Measurements from ENCODE around the gene BCR.

Gene BCR

GRCh38 chr22:23225724-23226496 lies 45.6 kb downstream of the BCR start:
- Histone ChIP-seq H3K4me1 (ENCODE audit: control insufficient read depth, insufficient read depth, low read length) (peaks cover 35% of the 10 kb centered on the region), H3K27ac (ENCODE audit: low read length) (peak overlapping the region; percentile 49), H3K9me3 (ENCODE audit: control insufficient read depth in 2 of 2, low read length in 2 of 2) (peaks cover 2 to 18% of the 10 kb centered on the region in 2 donors), H3K36me3 (ENCODE audit: control insufficient read depth in 2 of 2, insufficient read depth in 2 of 2, low read length in 2 of 2) (peaks cover 0 to 2% of the 10 kb centered on the region in 2 donors), H3K9ac (ENCODE audit: low read length in 2 of 2) (peak overlapping the region in 1 of 2 donors; percentile 21), H3K4me3 (ENCODE audit: low read length in 2 of 2) (peak overlapping the region in 1 of 2 donors; percentile 29), H3K27me3 (ENCODE audit: control insufficient read depth in 1 of 2, insufficient read depth in 2 of 2, low read length in 2 of 2) (no peaks in the 10 kb centered on the region)

- H3K36me3 ChIP-seq (ENCODE audit: control insufficient read depth in 2 of 2, insufficient read depth in 2 of 2, low read length in 2 of 2): peaks cover 0 to 2% of the 10 kb centered on the region in 2 donors
- no peaks in the 10 kb centered on the region for H3K27me3 ChIP-seq (ENCODE audit: control insufficient read depth in 1 of 2, insufficient read depth in 2 of 2, low read length in 2 of 2)
- H3K9ac ChIP-seq (ENCODE audit: low read length in 2 of 2): no peak overlapping the region
- peaks cover 32% of the 10 kb centered on the region for H3K4me1 ChIP-seq (ENCODE audit: control insufficient read depth, insufficient read depth, low read length)
- peaks cover 2 to 18% of the 10 kb centered on the region in 2 donors for H3K9me3 ChIP-seq (ENCODE audit: control insufficient read depth in 2 of 2, low read length in 2 of 2)
- H3K4me3 ChIP-seq (ENCODE audit: low read length in 2 of 2): no peak overlapping the region
- H3K27ac ChIP-seq (ENCODE audit: low read length): peak overlapping the region; percentile 49
Observed at GRCh38 chr22:23226497-23226850, 46.2 kb downstream of the BCR start.

GRCh38 chr22:23227380-23227779 lies 47.1 kb downstream of the BCR start:
- peaks cover 40% of the 10 kb centered on the region for H3K4me1 ChIP-seq (ENCODE audit: control insufficient read depth, insufficient read depth, low read length)
- no peaks in the 10 kb centered on the region for H3K27me3 ChIP-seq (ENCODE audit: control insufficient read depth in 1 of 2, insufficient read depth in 2 of 2, low read length in 2 of 2)
- no peak overlapping the region for H3K27ac ChIP-seq (ENCODE audit: low read length)
- peaks cover 2 to 18% of the 10 kb centered on the region in 2 donors for H3K9me3 ChIP-seq (ENCODE audit: control insufficient read depth in 2 of 2, low read length in 2 of 2)
- H3K4me3 ChIP-seq (ENCODE audit: low read length in 2 of 2): no peak overlapping the region
- no peak overlapping the region for H3K9ac ChIP-seq (ENCODE audit: low read length in 2 of 2)
- peaks cover 0 to 2% of the 10 kb centered on the region in 2 donors for H3K36me3 ChIP-seq (ENCODE audit: control insufficient read depth in 2 of 2, insufficient read depth in 2 of 2, low read length in 2 of 2)

- peaks cover 0 to 2% of the 10 kb centered on the region in 2 donors for H3K36me3 ChIP-seq (ENCODE audit: control insufficient read depth in 2 of 2, insufficient read depth in 2 of 2, low read length in 2 of 2)
- peaks cover 2 to 18% of the 10 kb centered on the region in 2 donors for H3K9me3 ChIP-seq (ENCODE audit: control insufficient read depth in 2 of 2, low read length in 2 of 2)
- no peak overlapping the region for H3K27ac ChIP-seq (ENCODE audit: low read length)
- H3K9ac ChIP-seq (ENCODE audit: low read length in 2 of 2): no peak overlapping the region
- H3K27me3 ChIP-seq (ENCODE audit: control insufficient read depth in 1 of 2, insufficient read depth in 2 of 2, low read length in 2 of 2): no peaks in the 10 kb centered on the region
- peaks cover 40% of the 10 kb centered on the region for H3K4me1 ChIP-seq (ENCODE audit: control insufficient read depth, insufficient read depth, low read length)
- H3K4me3 ChIP-seq (ENCODE audit: low read length in 2 of 2): no peak overlapping the region
Observed at GRCh38 chr22:23228503-23228902, 48.2 kb downstream of the BCR start.

GRCh38 chr22:23229646-23230045 lies 49.3 kb downstream of the BCR start:
- no peaks in the 10 kb centered on the region for H3K27me3 ChIP-seq (ENCODE audit: control insufficient read depth in 1 of 2, insufficient read depth in 2 of 2, low read length in 2 of 2)
- peaks cover 0 to 2% of the 10 kb centered on the region in 2 donors for H3K36me3 ChIP-seq (ENCODE audit: control insufficient read depth in 2 of 2, insufficient read depth in 2 of 2, low read length in 2 of 2)
- peaks cover 51% of the 10 kb centered on the region for H3K4me1 ChIP-seq (ENCODE audit: control insufficient read depth, insufficient read depth, low read length)
- no peak overlapping the region for H3K4me3 ChIP-seq (ENCODE audit: low read length in 2 of 2)
- H3K9ac ChIP-seq (ENCODE audit: low read length in 2 of 2): no peak overlapping the region
- no peak overlapping the region for H3K27ac ChIP-seq (ENCODE audit: low read length)
- peaks cover 2 to 18% of the 10 kb centered on the region in 2 donors for H3K9me3 ChIP-seq (ENCODE audit: control insufficient read depth in 2 of 2, low read length in 2 of 2)

- Histone ChIP-seq H3K27me3 (ENCODE audit: control insufficient read depth in 1 of 2, insufficient read depth in 2 of 2, low read length in 2 of 2) (no peaks in the 10 kb centered on the region), H3K36me3 (ENCODE audit: control insufficient read depth in 2 of 2, insufficient read depth in 2 of 2, low read length in 2 of 2) (peaks cover 0 to 2% of the 10 kb centered on the region in 2 donors), H3K4me3 (ENCODE audit: low read length in 2 of 2) (no peak overlapping the region), H3K27ac (ENCODE audit: low read length) (no peak overlapping the region), H3K4me1 (ENCODE audit: control insufficient read depth, insufficient read depth, low read length) (peaks cover 48% of the 10 kb centered on the region), H3K9me3 (ENCODE audit: control insufficient read depth in 2 of 2, low read length in 2 of 2) (peaks cover 2 to 18% of the 10 kb centered on the region in 2 donors), H3K9ac (ENCODE audit: low read length in 2 of 2) (no peak overlapping the region)
Observed at GRCh38 chr22:23230348-23231068, 50.2 kb downstream of the BCR start.

- Histone ChIP-seq H3K27ac (ENCODE audit: low read length) (no peak overlapping the region), H3K27me3 (ENCODE audit: control insufficient read depth in 1 of 2, insufficient read depth in 2 of 2, low read length in 2 of 2) (no peaks in the 10 kb centered on the region), H3K36me3 (ENCODE audit: control insufficient read depth in 2 of 2, insufficient read depth in 2 of 2, low read length in 2 of 2) (peaks cover 0 to 2% of the 10 kb centered on the region in 2 donors), H3K4me1 (ENCODE audit: control insufficient read depth, insufficient read depth, low read length) (peaks cover 51% of the 10 kb centered on the region), H3K9me3 (ENCODE audit: control insufficient read depth in 2 of 2, low read length in 2 of 2) (peaks cover 2 to 18% of the 10 kb centered on the region in 2 donors), H3K4me3 (ENCODE audit: low read length in 2 of 2) (no peak overlapping the region), H3K9ac (ENCODE audit: low read length in 2 of 2) (no peak overlapping the region)
Observed at GRCh38 chr22:23231471-23232093, 51.3 kb downstream of the BCR start.

- H3K4me1 ChIP-seq (ENCODE audit: control insufficient read depth, insufficient read depth, low read length): peaks cover 54% of the 10 kb centered on the region
- no peak overlapping the region for H3K9ac ChIP-seq (ENCODE audit: low read length in 2 of 2)
Observed at GRCh38 chr22:23232094-23232905, 52.0 kb downstream of the BCR start.

GRCh38 chr22:23233084-23233531 lies 52.8 kb downstream of the BCR start:
- Histone ChIP-seq H3K36me3 (ENCODE audit: control insufficient read depth in 2 of 2, insufficient read depth in 2 of 2, low read length in 2 of 2) (no peaks in the 10 kb centered on the region), H3K4me3 (ENCODE audit: low read length in 2 of 2) (peak overlapping the region in 1 of 2 donors; percentile 15), H3K9me3 (ENCODE audit: control insufficient read depth in 2 of 2, low read length in 2 of 2) (peaks cover 0 to 12% of the 10 kb centered on the region in 2 donors), H3K4me1 (ENCODE audit: control insufficient read depth, insufficient read depth, low read length) (peaks cover 62% of the 10 kb centered on the region), H3K27me3 (ENCODE audit: control insufficient read depth in 1 of 2, insufficient read depth in 2 of 2, low read length in 2 of 2) (no peaks in the 10 kb centered on the region), H3K27ac (ENCODE audit: low read length) (no peak overlapping the region), H3K9ac (ENCODE audit: low read length in 2 of 2) (no peak overlapping the region)

More at GRCh38 chr22:23232094-23232905, 52.0 kb downstream of the BCR start:
- no peak overlapping the region for H3K4me3 ChIP-seq (ENCODE audit: low read length in 2 of 2)
- H3K36me3 ChIP-seq (ENCODE audit: control insufficient read depth in 2 of 2, insufficient read depth in 2 of 2, low read length in 2 of 2): peaks cover 0 to 1% of the 10 kb centered on the region in 2 donors
- H3K27me3 ChIP-seq (ENCODE audit: control insufficient read depth in 1 of 2, insufficient read depth in 2 of 2, low read length in 2 of 2): no peaks in the 10 kb centered on the region
- H3K9me3 ChIP-seq (ENCODE audit: control insufficient read depth in 2 of 2, low read length in 2 of 2): peaks cover 2 to 16% of the 10 kb centered on the region in 2 donors
- H3K27ac ChIP-seq (ENCODE audit: low read length): no peak overlapping the region

Data from stomach smooth muscle (tissue), 2 donors.